CD4-positive, alpha-beta T cell (primary cell): ENCODE data around the gene AMBRA1. TPM values are rescaled to one million over a fixed set of nuclear protein-coding genes. Genes with fewer than 3 reads are reported as not detected.

Experiments used
- ATAC-seq: fragments of 200-7000 bp; cut with Tn5 transposase; one replicate; pipeline ENCODE4 v1.10.0; 2022; ENCODE audit warnings: mild to moderate bottlenecking; ENCODE audit not compliant: poor library complexity
- CTCF ChIA-PET: fragments of 350-600 bp; sonication (Branson Sonifier 250); formaldehyde crosslinking; loops from one replicate; lab custom pipeline; 2021; ENCODE audit warnings: antibody characterized with exemption, inconsistent platforms; lab: Charles Lee
- POLR2A ChIA-PET: fragments of 350-600 bp; sonication (Branson Sonifier 250); formaldehyde crosslinking; loops from one replicate; lab custom pipeline; 2021; ENCODE audit warnings: antibody characterized with exemption, inconsistent platforms; lab: Charles Lee
- DNase-seq, 14 experiments: peaks; one replicate each; pipeline ENCODE4 v3.0.0-alpha.2; 2013 to 2020; ENCODE audit warnings: mixed read lengths in 2 of 14
- H3K27ac ChIP-seq, 2 donors: one replicate each; pipeline versions ENCODE4 v1.5.1 to v1.7.0; 2013; ENCODE audit warnings: low read length in 2 of 2, low read depth in 1 of 2, mild to moderate bottlenecking in 1 of 2
- H3K27me3 ChIP-seq, 2 experiments: 1 replicate in 1 of 2; 2 replicates in 1 of 2; pipeline versions ENCODE4 v1.6.1 to v1.7.0; 2013; ENCODE audit warnings: low read length in 2 of 2, control low read depth in 1 of 2, mild to moderate bottlenecking in 1 of 2, moderate library complexity in 1 of 2; ENCODE audit not compliant: insufficient read depth in 2 of 2, control insufficient read depth in 1 of 2
- H3K36me3 ChIP-seq: one replicate; pipeline ENCODE4 v1.6.1; 2013; ENCODE audit warnings: low read length, control low read depth; ENCODE audit not compliant: insufficient read depth
- H3K4me1 ChIP-seq: one replicate; pipeline ENCODE4 v1.6.1; 2013; ENCODE audit warnings: low read length, control low read depth; ENCODE audit not compliant: insufficient read depth
- H3K4me3 ChIP-seq: one replicate; pipeline ENCODE4 v1.5.1; 2013; ENCODE audit warnings: mild to moderate bottlenecking, low read length, moderate library complexity
- H3K9me3 ChIP-seq, 2 experiments: 1 replicate in 1 of 2; 2 replicates in 1 of 2; pipeline versions ENCODE4 v1.6.1 to v1.7.0; 2013; ENCODE audit warnings: low read length in 2 of 2, mild to moderate bottlenecking in 2 of 2, control low read depth in 1 of 2, moderate library complexity in 1 of 2; ENCODE audit not compliant: control insufficient read depth in 1 of 2, insufficient read depth in 1 of 2
- H3K27ac Mint-ChIP-seq: one replicate; pipeline ENCODE4 v1.8.0; 2020; ENCODE audit warnings: mixed read lengths
- H3K27me3 Mint-ChIP-seq: one replicate; pipeline ENCODE4 v1.8.0; 2021; ENCODE audit warnings: mixed read lengths
- H3K36me3 Mint-ChIP-seq: one replicate; pipeline ENCODE4 v1.8.0; 2021; ENCODE audit warnings: low read depth, mixed read lengths
- H3K4me1 Mint-ChIP-seq: one replicate; pipeline ENCODE4 v1.8.0; 2021; ENCODE audit warnings: low read depth, mixed read lengths
- H3K4me3 Mint-ChIP-seq: one replicate; pipeline ENCODE4 v1.8.0; 2020; ENCODE audit warnings: mild to moderate bottlenecking, mixed read lengths
- H3K9me3 Mint-ChIP-seq: one replicate; pipeline ENCODE4 v1.8.0; 2020; ENCODE audit warnings: mixed read lengths
- intact Hi-C, 2 experiments: fragments of 100-400 bp; cut with DNase I in 1 of 2; cut with micrococcal nuclease in 1 of 2; formaldehyde crosslinking; loops; one replicate each; pipeline versions ENCODE4 v1.15.1 to v1.9.0; 2023 to 2025; cut with DNase I, micrococcal nuclease
- total RNA-seq, 174 experiments: library from RNA in 2 of 174; stranded (reverse) in 2 of 174; gene quantifications; one replicate each; pipeline ENCODE4 v1.2.3 and lab custom pipeline; 2021 to 2026
- TF ChIP-seq, protein P1 (sequence below): fragments of 200-600 bp; IDR thresholded peaks from one replicate; pipeline ENCODE4 v1.8.0; 2022; ENCODE audit warnings: antibody characterized with exemption, mild to moderate bottlenecking

AMBRA1 gene
- total RNA-seq, 2 experiments from 2014 or later, result 29.4 to 31.9 TPM

DNA sequence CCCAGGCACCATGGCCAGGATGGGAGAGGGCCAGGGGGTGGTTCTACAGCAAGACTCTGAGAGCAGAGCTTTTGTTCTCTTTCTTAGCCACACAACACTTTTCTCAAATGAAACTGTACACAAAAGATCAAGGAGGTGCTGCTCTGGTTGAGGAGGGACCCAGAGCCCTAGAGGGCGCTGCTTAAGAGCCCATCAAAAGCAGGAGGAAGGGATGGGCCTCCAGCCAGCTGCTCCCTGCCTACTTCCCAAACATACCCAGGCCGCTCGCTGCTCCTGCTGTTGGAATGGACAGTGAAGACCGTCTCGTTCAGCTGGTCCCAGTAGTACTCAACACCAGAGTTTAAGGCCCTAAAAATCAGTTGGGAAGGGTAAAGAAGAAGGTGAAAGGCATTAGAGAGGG lies 183.8 kb downstream of the AMBRA1 start:
- peaks cover 73% of the 10 kb centered on the region for H3K36me3 Mint-ChIP-seq
- no peak overlapping the region for H3K27ac Mint-ChIP-seq
- no peak overlapping the region for H3K4me3 Mint-ChIP-seq
- no peak for ATAC-seq
- no peaks in the 10 kb centered on the region for H3K9me3 Mint-ChIP-seq
- no peak overlapping the region for H3K4me3 ChIP-seq
- ChIA-PET POLR2A (no interaction called here), CTCF (no interaction called here)
- TF ChIP-seq, protein P1, sequence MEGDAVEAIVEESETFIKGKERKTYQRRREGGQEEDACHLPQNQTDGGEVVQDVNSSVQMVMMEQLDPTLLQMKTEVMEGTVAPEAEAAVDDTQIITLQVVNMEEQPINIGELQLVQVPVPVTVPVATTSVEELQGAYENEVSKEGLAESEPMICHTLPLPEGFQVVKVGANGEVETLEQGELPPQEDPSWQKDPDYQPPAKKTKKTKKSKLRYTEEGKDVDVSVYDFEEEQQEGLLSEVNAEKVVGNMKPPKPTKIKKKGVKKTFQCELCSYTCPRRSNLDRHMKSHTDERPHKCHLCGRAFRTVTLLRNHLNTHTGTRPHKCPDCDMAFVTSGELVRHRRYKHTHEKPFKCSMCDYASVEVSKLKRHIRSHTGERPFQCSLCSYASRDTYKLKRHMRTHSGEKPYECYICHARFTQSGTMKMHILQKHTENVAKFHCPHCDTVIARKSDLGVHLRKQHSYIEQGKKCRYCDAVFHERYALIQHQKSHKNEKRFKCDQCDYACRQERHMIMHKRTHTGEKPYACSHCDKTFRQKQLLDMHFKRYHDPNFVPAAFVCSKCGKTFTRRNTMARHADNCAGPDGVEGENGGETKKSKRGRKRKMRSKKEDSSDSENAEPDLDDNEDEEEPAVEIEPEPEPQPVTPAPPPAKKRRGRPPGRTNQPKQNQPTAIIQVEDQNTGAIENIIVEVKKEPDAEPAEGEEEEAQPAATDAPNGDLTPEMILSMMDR, result no peak
- intact Hi-C loops, result no loop called here
- H3K9me3 ChIP-seq, result no peaks in the 10 kb centered on the region
- no peak for DNase-seq
- H3K4me1 ChIP-seq, result peaks cover 8% of the 10 kb centered on the region
- H3K27ac ChIP-seq, result no peak overlapping the region
- no peaks in the 10 kb centered on the region for H3K27me3 Mint-ChIP-seq
- H3K36me3 ChIP-seq, result peaks cover 62% of the 10 kb centered on the region
- no peaks in the 10 kb centered on the region for H3K27me3 ChIP-seq
- peaks cover 12% of the 10 kb centered on the region for H3K4me1 Mint-ChIP-seq

DNA sequence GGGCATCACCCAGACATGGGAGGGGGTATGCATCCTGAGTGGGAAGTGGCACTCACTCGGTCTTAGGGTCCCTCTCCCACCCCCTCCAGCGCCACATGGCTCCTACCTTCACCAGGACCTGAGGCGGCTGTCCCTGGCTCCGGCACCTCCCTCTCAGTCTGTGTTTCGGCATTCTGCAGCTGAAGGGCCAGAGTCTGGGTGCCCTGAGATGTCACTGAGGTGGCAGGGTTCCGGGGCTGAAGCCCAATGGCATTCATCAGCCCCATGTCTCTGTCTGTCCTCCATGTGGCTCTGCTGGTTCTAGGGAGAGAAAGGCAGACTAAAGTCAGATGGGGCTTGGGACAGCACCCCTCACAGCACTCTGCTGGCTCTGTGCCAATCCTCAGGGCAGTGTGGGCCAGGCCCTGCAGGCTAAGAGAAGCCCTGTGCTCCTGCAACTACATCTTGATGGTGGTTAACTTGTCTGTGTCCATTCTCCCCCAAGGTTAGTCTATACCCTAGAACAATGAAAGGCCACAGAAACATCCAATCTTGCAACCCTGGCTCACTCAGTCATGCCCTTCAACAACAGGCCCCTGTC lies 185.3 kb downstream of the AMBRA1 start:
- Mint-ChIP-seq H3K27ac (no peak overlapping the region), H3K36me3 (peaks cover 72% of the 10 kb centered on the region)

DNA sequence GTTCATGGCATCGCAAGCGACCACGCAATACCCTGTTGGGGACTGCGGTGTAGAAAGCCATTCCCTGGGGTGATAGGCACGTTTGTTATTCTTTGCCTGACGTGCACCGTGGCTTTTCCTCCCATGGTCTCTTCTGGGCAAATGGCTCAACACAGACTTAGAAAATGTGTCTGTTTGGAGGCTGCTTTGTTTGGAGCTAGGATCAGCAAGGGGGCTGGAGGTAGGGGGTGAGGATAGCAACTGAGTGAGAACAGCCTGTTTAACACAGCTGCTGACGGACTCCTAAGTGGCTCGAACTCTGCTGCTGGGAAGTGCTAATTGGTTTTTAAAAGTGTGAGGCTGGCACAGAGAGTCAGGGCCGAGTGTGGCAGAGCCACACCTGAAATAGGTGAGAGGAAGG lies 186.2 kb downstream of the AMBRA1 start:
- no peaks in the 10 kb centered on the region for H3K27me3 ChIP-seq
- no peaks in the 10 kb centered on the region for H3K4me1 ChIP-seq
- TF ChIP-seq, protein P1, result no peak
- Mint-ChIP-seq H3K36me3 (peaks cover 74% of the 10 kb centered on the region), H3K27ac (no peak overlapping the region), H3K4me1 (no peaks in the 10 kb centered on the region), H3K9me3 (no peaks in the 10 kb centered on the region), H3K4me3 (no peak overlapping the region), H3K27me3 (no peaks in the 10 kb centered on the region)
- no peak overlapping the region for H3K4me3 ChIP-seq
- DNase-seq (no peak), ATAC-seq (no peak)
- intact Hi-C loops, result no loop called here
- POLR2A ChIA-PET, result no interaction called here
- no peaks in the 10 kb centered on the region for H3K9me3 ChIP-seq
- H3K27ac ChIP-seq, result no peak overlapping the region
- CTCF ChIA-PET, result interaction anchor here (1.4 kb wide), 1 partner anchor 10 kb away, joined by 3 read pairs; no protein-coding TSS in a partner anchor
- H3K36me3 ChIP-seq, result peaks cover 65% of the 10 kb centered on the region

More for the DNA sequence above, 185.3 kb downstream of the AMBRA1 start:
- ChIA-PET CTCF (no interaction called here), POLR2A (no interaction called here)
- no peaks in the 10 kb centered on the region for H3K27me3 Mint-ChIP-seq
- Histone ChIP-seq H3K27ac (no peak overlapping the region), H3K4me1 (no peaks in the 10 kb centered on the region), H3K36me3 (peaks cover 62% of the 10 kb centered on the region), H3K4me3 (no peak overlapping the region), H3K9me3 (no peaks in the 10 kb centered on the region), H3K27me3 (no peaks in the 10 kb centered on the region)
- no peak overlapping the region for H3K4me3 Mint-ChIP-seq
- intact Hi-C loops, result no loop called here
- ATAC-seq, result no peak
- DNase-seq, result no peak
- H3K4me1 Mint-ChIP-seq, result no peaks in the 10 kb centered on the region
- no peaks in the 10 kb centered on the region for H3K9me3 Mint-ChIP-seq
- TF ChIP-seq, protein P1, result no peak
